Measurements from ENCODE around the gene LIN7B. TPM values are rescaled to one million over a fixed set of nuclear protein-coding genes. Genes with fewer than 3 reads are reported as not detected.

LIN7B gene
- total and polyA plus RNA-seq, 2 of the 13 experiments (the other 11 are each of a cell fraction or from before 2014, with no cell fraction given), result 5.3 to 7.6 TPM

GRCh38 chr19:49155005-49155819 lies 41.0 kb downstream of the LIN7B start, which contains the start of gene HRC (continued):
- TF ChIP-seq ZNF281 (CRISPR knock-in tag; IDR thresholded peaks at IDR 0.05; ENCODE audit: borderline replicate concordance) (peak; percentile 57; the same call in 1 of the 2 replicates), NR2F1 (CRISPR knock-in tag; IDR thresholded peaks at IDR 0.05) (peak in 1 of 2 experiments; percentile 22; a peak in 1 of 4 replicates), MTA1 (CRISPR knock-in tag; IDR thresholded peaks at IDR 0.05; ENCODE audit: borderline replicate concordance) (peak; percentile 65; the same call in 1 of the 2 replicates), FOXK2 (IDR thresholded peaks at IDR 0.05) (no peak), ELF3 (CRISPR knock-in tag; IDR thresholded peaks at IDR 0.05) (0 out of 2 replicates have a peak, but pooled peaks have one; percentile 26), GATAD2A (CRISPR knock-in tag; IDR thresholded peaks at IDR 0.05) (peak; percentile 33; the same call in 1 of the 2 replicates)

GRCh38 chr19:49155820-49156346 lies 41.7 kb downstream of the LIN7B start:
- intact Hi-C loops (cut with micrococcal nuclease; ENCODE audit: unreplicated experiment) (loop anchor here (10.0 kb wide), 1 partner anchor 49 kb away; no protein-coding TSS in a partner anchor), in situ Hi-C loops (cut with HindIII; ENCODE audit: extremely low pct_ligation_motif_present, low pct_unique_long_range_greater_than_20kb) (loop anchor here (5.0 kb wide), 1 partner anchor 41 kb away; no protein-coding TSS in a partner anchor)
- FAIRE-seq (no peak), DNase-seq (ENCODE audit: low spot score) (no peak), ATAC-seq (peak; percentile 20)
- WGBS (ENCODE audit: low lambda C conversion rate), result 3% methylated on average over 2 of the region's 4 CpGs
- BruUV-seq (replicated peaks), result no TSS peak
- ChIA-PET CTCF (ENCODE audit: low intra/inter-chr PET ratio, low total read pairs) (no interaction called here), POLR2A (interaction anchor here (0.9 to 1.8 kb wide), 4 partner anchors 28 to 43 kb away, joined by 4 to 9 read pairs (median 5); partner anchors contain the start of gene LIN7B)
- Histone ChIP-seq H3K4me3 (replicated peaks in 1 of 3; ENCODE audit: insufficient read depth in 1 of 3, low read depth in 2 of 3, low read length in 3 of 3) (peak overlapping the region in 1 of 3 experiments; percentile 64; a peak in 2 of 6 replicates), H2AFZ (ENCODE audit: low read length) (no peak overlapping the region), H3K9ac (ENCODE audit: insufficient read depth, low read depth, low read length) (peak overlapping the region; percentile 47; the same call in 1 of the 2 replicates), H3K27ac (ENCODE audit: extremely low read length, insufficient read depth, low read length) (no peak overlapping the region), H3K27me3 (ENCODE audit: control insufficient read depth in 1 of 2, insufficient read depth in 2 of 2, low read length in 2 of 2) (no peaks in the 10 kb centered on the region; a peak in 2 of 5 replicates), H3K79me2 (ENCODE audit: insufficient read depth, low read length) (no peaks in the 10 kb centered on the region), H4K20me1 (ENCODE audit: insufficient read depth, low read length) (no peaks in the 10 kb centered on the region), H3K4me2 (ENCODE audit: low read depth, low read length) (peak overlapping the region; percentile 59), H3K9me3 (ENCODE audit: low read length) (no peaks in the 10 kb centered on the region), H3K36me3 (replicated peaks in 1 of 2; ENCODE audit: control insufficient read depth in 1 of 2, insufficient read depth in 2 of 2, low read length in 2 of 2) (no peaks in the 10 kb centered on the region), H3K4me1 (ENCODE audit: insufficient read depth, low read length) (peaks cover 66% of the 10 kb centered on the region)
- TF ChIP-seq PAWR (CRISPR knock-in tag; IDR thresholded peaks at IDR 0.05; ENCODE audit: borderline replicate concordance) (no peak), NR2F6 (IDR thresholded peaks at IDR 0.05) (peak; percentile 9; the same call in 1 of the 2 replicates), NR2F6 (CRISPR knock-in tag; IDR thresholded peaks at IDR 0.05) (no peak), ZNF343 (CRISPR knock-in tag; IDR thresholded peaks at IDR 0.05) (no peak), TFAP4 (IDR thresholded peaks at IDR 0.05; ENCODE audit: borderline replicate concordance, low read depth) (peak; percentile 42; the same call in 1 of the 2 replicates), MLXIP (CRISPR knock-in tag; IDR thresholded peaks at IDR 0.05; ENCODE audit: borderline replicate concordance) (no peak), ZFP36L1 (CRISPR knock-in tag; IDR thresholded peaks at IDR 0.05) (no peak), ZNF644 (CRISPR knock-in tag; IDR thresholded peaks at IDR 0.05; ENCODE audit: low read depth) (no peak), NR3C1 (CRISPR knock-in tag; IDR thresholded peaks at IDR 0.05) (no peak)

Measured in HepG2 (cell line).